Right cardiac atrium (tissue), 5 donors: ENCODE measurements around the gene DIP2C. TPM values are rescaled to one million over a fixed set of nuclear protein-coding genes. Genes with fewer than 3 reads are reported as not detected.

Experiments
- ATAC-seq, 2 donors: fragments of 200-7000 bp; cut with Tn5 transposase; one replicate each; pipeline versions ENCODE4 v1.8.0 to v1.9.1; 2020; ENCODE audit warnings: moderate library complexity in 2 of 2, mild to moderate bottlenecking in 1 of 2
- DNase-seq, 3 donors: peaks; one replicate each; pipeline ENCODE4 v3.0.0-alpha.2; 2020
- H3K27ac ChIP-seq: one replicate; pipeline ENCODE4 v1.5.1; 2013; ENCODE audit warnings: mild to moderate bottlenecking, low read length, control low read depth, moderate library complexity
- H3K27me3 ChIP-seq: one replicate; pipeline ENCODE4 v1.6.1; 2013; ENCODE audit not compliant: control insufficient read depth, insufficient read depth
- H3K4me1 ChIP-seq: one replicate; pipeline ENCODE4 v1.6.1; 2013; ENCODE audit warnings: low read length; ENCODE audit not compliant: control insufficient read depth, insufficient read depth
- H3K4me3 ChIP-seq: one replicate; pipeline ENCODE4 v1.5.1; 2013; ENCODE audit warnings: low read length, control low read depth
- H3K9me3 ChIP-seq: one replicate; pipeline ENCODE4 v1.6.1; 2013; ENCODE audit warnings: low read length; ENCODE audit not compliant: control insufficient read depth
- WGBS: extraction: QIAGEN DNeasy Blood & Tissue Kit; methylation state at CpG from one replicate; pipeline ENCODE4 v1.1.7; 2013; 5-methylcytosine and 5-hydroxymethylcytosine counted together
- intact Hi-C, 4 donors: fragments of 100-400 bp; cut with DNase I; formaldehyde crosslinking; loops; one replicate each; pipeline versions ENCODE4 v1.11.0 to v1.14.0; 2022 to 2023
- polyA plus RNA-seq: library from polyadenylated mRNA; stranded (reverse); fragments of 200-250 nt; gene quantifications from one replicate; pipeline ENCODE4 v1.2.3, GENCODE V29; 2013
- total RNA-seq, 4 donors: library from RNA; stranded (reverse); fragmentation: NEBNext Ultra II Directional; extraction: Animal tissue kit (Norgen Biotek cat#: 25700); gene quantifications; one replicate each; pipeline ENCODE4 v1.2.1, GENCODE V29; 2021
- donor health status: healthy with polysubstance abuse.
- donor health status: DM: no; HTN: yes; CAD: no.
- donor health status: DM: no; HTN: no; CAD: no.
- donor health status: DM: no; HTN: yes; CAD: no; lungs with severe emphysema.
- donor health status: DM: yes; HTN: yes; CAD: no.

Gene DIP2C
- total and polyA plus RNA-seq, 5 donors, result 7.9 to 31.5 (median 25.5) TPM

DNA sequence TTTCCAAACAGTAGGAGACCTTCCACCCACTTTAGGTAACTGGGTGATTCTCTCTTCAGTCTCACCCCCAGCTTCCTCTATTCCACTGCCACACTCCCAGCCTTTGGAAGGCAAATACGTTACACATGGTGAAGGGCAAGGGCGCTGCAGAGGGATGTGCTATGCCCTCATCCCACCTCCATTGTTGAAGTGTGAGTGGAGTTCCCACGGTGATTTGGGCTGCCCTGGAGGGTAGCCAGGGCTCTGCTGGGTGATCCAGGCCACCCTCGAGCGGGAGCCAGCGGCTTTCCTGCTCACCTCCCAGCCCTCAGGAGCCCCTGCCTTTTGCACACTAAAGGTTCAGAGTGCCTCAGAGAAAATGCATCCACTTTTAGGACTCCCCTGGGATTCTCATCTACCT, 373.1 kb downstream of the DIP2C start:
- H3K4me1 ChIP-seq, result no peaks in the 10 kb centered on the region
- ATAC-seq, result no peak
- WGBS, result 80% methylated on average over 6 of the region's 6 CpGs

DNA sequence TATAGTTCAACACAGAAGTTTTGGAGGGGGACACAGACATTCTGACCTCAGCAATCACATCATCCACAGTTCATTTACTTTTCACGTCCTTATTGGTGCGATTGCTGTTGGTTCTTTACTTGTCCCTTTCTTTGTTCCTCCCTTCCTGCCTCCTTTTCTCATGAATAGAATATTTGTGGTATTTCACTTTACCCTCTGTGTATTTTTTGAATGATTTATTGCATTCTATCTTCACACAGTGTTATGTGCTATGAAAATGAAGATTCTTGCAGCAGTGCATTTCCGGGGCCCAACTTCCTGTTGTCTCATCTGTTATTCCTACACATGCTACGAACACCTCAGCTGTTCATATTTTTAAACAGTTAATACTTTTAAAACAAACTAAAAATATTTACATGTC, 374.6 kb downstream of the DIP2C start:
- intact Hi-C loops, result no loop called here
- H3K27ac ChIP-seq, result no peak overlapping the region
- H3K4me1 ChIP-seq, result no peaks in the 10 kb centered on the region
- DNase-seq (no peak), ATAC-seq (no peak)
- no peaks in the 10 kb centered on the region for H3K27me3 ChIP-seq
- H3K9me3 ChIP-seq, result no peaks in the 10 kb centered on the region
- WGBS, result 85% methylated on average over 4 of the region's 4 CpGs
- H3K4me3 ChIP-seq, result no peak overlapping the region

More for the DNA sequence above, 373.1 kb downstream of the DIP2C start:
- no peak overlapping the region for H3K27ac ChIP-seq
- H3K4me3 ChIP-seq, result no peak overlapping the region
- H3K9me3 ChIP-seq, result no peaks in the 10 kb centered on the region
- intact Hi-C loops, result no loop called here
- DNase-seq, result no peak
- H3K27me3 ChIP-seq, result no peaks in the 10 kb centered on the region

DNA sequence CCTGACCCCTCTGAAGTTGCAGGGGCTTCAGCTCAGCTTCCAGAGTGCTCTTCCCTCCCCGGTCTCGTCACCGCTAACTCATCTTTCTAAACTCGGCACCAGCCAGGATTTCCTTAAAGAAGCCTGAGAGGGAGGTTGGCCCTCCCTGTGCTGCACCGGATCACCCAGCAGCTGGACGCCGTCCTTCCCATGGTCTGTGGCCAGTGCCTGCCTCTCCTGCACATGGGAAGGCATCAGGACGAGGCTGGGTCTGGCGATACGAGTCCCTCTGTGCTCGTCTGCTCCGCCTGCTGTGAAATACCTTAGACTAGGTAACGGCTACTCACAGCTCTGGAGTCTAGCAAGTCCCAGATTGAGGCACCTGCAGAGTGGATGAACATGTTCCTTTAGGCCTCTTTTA, 375.1 kb downstream of the DIP2C start:
- Histone ChIP-seq H3K4me3 (no peak overlapping the region), H3K9me3 (no peaks in the 10 kb centered on the region), H3K27me3 (no peaks in the 10 kb centered on the region), H3K27ac (no peak overlapping the region), H3K4me1 (no peaks in the 10 kb centered on the region)
- ATAC-seq (no peak), DNase-seq (no peak)
- 84% methylated on average over 13 of the region's 13 CpGs for WGBS
- intact Hi-C loops, result no loop called here

DNA sequence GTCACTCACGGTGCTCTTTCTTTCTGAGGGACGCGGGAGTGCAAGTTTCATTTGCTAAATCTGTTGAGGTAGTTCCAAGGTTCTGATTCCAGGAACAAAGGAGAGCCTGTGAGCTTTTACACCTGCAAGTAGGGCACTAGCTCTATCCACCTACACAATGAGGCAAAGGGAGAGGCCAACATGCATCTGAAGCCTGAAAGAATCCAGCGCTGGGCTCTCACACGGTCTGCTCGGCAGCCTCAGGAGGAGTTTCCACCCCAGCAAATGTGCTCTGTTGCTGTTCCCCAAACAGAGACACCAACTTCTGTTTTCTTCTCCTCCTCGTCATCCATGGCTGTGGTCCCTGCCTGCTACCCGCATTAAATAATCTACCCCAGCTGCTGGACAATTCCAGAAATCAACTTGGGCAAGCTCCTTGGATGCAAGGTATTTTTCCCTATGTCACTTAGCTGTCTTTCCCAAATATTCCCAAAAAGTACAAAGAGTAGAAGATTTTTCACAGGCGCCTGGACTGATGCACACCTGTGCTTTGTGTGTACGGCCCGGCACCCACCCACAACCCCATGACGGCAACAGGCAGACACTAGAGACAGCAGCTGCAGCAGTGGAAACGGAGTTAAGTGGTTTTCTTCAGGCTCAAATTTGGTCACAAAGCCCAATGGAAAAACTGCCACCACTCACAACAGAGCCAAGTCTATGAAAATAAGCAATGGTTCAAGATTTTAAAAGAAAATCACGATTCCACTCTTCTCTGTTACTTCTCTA, 377.4 kb downstream of the DIP2C start:
- ATAC-seq (no peak), DNase-seq (no peak)
- H3K27me3 ChIP-seq, result no peaks in the 10 kb centered on the region
- H3K4me3 ChIP-seq, result no peak overlapping the region
- intact Hi-C loops, result no loop called here
- 92% methylated on average over 14 of the region's 14 CpGs for WGBS
- no peaks in the 10 kb centered on the region for H3K9me3 ChIP-seq
- H3K4me1 ChIP-seq, result peaks cover 2% of the 10 kb centered on the region
- no peak overlapping the region for H3K27ac ChIP-seq

DNA sequence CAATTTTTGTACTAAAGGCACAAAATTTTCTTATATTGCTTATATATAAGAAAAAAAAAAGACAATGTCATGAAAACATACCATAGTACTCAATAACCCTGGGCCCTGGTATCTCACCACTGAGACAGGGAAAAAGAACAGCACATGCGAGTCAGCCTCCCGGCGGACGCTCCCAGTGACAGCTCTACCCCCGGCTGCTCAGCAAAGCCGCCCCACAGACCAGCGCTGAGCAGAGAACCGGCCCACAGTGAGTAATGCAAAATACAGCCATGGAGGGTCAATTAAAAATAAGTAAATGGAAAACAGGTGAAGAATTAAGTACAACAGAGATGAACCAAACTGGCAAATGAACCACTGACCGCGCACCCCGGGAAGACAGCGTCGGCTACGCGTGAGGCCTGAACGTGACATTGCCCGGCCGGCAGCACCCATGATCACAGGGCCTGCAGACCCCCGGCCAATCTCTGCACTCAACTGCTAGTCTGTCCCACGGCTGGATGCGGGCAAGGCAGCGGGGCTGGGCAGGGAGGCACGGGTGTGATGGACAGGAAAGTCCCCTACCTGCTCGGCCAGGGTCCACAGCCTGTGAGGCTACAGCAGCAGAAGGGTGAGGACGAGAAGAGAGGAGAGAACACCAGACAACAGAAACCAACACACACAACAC, 378.4 kb downstream of the DIP2C start:
- ATAC-seq (no peak), DNase-seq (no peak)
- Histone ChIP-seq H3K4me3 (no peak overlapping the region), H3K9me3 (no peaks in the 10 kb centered on the region), H3K27ac (no peak overlapping the region), H3K27me3 (no peaks in the 10 kb centered on the region), H3K4me1 (peaks cover 6% of the 10 kb centered on the region)
- intact Hi-C loops, result no loop called here
- 97% methylated on average over 25 of the region's 25 CpGs for WGBS

DNA sequence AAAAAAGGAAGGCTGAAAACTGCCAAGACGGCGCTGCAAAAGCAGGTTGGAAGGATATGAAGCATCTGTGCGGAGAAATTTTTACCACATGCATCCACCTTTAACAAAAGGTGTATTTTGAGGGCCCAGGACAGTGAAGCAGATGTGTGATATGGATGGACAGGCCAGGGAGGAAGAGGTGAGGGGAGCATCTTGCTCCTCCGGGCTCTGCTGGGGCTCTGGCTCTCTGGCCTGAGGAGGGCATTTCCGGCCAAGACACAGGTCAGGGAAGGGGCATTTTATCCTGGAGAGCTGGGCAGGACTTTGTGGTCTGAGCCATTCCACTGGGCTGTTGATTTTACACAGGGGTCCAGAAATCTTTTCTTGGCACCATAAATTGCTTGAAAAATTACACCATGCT, 379.1 kb downstream of the DIP2C start:
- no peaks in the 10 kb centered on the region for H3K27me3 ChIP-seq
- intact Hi-C loops, result no loop called here
- peaks cover 6% of the 10 kb centered on the region for H3K4me1 ChIP-seq
- H3K9me3 ChIP-seq, result no peaks in the 10 kb centered on the region
- DNase-seq, result no peak
- H3K27ac ChIP-seq, result no peak overlapping the region
- no peak overlapping the region for H3K4me3 ChIP-seq
- WGBS, result 83% methylated on average over 5 of the region's 5 CpGs
- ATAC-seq, result no peak

DNA sequence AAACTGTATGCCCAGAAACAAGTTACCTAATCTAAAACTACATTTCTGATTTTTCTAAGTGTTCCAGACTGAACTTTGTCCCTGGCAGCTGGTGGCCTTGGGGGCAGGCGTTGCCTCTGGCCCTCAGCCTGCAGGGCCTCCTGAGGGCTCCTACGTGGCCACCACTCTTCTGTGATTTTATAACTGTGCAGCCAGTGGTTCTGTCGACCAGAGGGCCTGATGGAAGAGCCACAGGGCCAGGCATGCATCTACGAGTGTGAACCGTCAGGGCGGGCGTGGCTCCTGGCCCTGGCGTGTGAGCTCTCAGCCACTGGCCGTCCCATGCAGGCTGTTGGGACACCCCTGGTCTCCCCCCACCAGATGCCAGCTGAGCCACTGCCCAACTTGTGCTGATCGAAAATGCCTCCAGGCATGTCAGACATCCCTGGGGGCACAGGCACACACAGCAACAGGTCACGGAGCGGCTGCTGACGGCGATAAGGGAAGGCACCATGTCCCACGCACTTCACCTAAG, 380.8 kb downstream of the DIP2C start:
- no peaks in the 10 kb centered on the region for H3K27me3 ChIP-seq
- no peaks in the 10 kb centered on the region for H3K9me3 ChIP-seq
- intact Hi-C loops, result no loop called here
- ATAC-seq (peak; percentile 54 to 75), DNase-seq (peak; percentile 47 to 70 (median 68))
- H3K4me1 ChIP-seq, result peaks cover 6% of the 10 kb centered on the region
- 62% methylated on average over 15 of the region's 15 CpGs for WGBS
- no peak overlapping the region for H3K4me3 ChIP-seq
- no peak overlapping the region for H3K27ac ChIP-seq

DNA sequence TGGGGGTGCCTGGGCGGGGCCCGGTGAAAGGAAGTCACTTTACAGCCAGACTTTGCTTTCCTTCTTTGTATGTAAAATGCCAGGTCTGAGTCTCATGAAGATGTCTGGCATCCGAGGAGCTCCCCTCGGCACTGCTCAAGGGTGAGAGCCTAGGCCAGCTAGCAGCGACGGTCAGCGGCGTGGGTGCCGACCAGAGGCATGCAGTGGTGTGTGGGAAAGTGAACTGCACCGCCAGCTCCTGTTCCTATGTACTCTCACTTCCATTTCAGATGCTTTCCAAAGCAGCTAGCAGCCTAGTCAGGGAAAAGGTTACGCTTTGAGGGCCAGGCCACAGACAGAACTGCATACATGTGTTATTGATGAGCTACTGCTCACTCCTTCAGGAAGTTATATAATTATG, 381.4 kb downstream of the DIP2C start:
- Histone ChIP-seq H3K9me3 (no peaks in the 10 kb centered on the region), H3K27me3 (no peaks in the 10 kb centered on the region), H3K4me1 (peaks cover 6% of the 10 kb centered on the region), H3K4me3 (no peak overlapping the region), H3K27ac (no peak overlapping the region)
- WGBS, result 90% methylated on average over 11 of the region's 11 CpGs
- DNase-seq (no peak), ATAC-seq (no peak)
- intact Hi-C loops, result no loop called here

DNA sequence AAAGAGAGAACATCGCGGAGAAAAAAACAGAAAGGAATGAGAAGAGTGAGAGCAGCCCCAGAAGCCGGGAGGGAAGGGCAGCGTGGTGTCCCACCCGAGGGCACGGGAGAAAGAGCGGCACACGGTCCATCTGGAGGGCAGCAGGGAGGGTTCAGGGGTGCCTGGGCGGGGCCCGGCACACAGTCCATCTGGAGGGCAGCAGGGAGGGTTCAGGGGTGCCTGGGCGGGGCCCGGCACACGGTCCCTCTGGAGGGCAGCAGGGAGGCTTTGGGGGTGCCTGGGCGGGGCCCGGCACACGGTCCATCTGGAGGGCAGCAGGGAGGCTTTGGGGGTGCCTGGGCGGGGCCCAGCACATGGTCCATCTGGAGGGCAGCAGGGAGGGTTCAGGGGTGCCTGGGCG, 381.8 kb downstream of the DIP2C start:
- Histone ChIP-seq H3K27ac (no peak overlapping the region), H3K4me3 (no peak overlapping the region), H3K4me1 (peaks cover 6% of the 10 kb centered on the region), H3K27me3 (no peaks in the 10 kb centered on the region), H3K9me3 (no peaks in the 10 kb centered on the region)
- WGBS, result 92% methylated on average over 18 of the region's 18 CpGs
- ATAC-seq, result no peak
- no peak for DNase-seq
- intact Hi-C loops, result no loop called here

DNA sequence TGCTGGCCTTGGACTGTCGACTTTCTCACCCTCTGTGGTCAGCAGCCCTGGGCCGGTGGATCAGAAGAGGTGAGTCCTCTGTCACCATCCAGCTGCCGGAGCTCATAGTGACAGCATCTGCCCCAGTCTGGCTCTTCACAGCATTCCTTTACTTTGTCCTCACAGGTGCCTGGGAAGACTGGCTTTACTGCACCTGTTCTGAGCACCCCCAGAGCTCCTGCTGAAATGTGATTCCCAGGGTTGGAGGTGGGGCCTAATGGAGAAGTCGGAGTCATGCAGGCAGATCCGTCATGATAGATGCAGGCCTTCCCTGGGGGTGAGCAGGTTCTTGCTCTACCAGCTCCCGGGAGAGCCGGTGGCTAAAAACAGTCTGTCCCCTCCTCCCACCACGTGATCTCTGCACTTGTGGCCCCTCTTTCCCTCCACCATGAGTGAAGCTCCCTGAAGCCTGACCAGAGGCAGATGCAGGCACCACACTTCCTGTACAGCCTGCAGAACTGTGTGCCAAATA, 382.7 kb downstream of the DIP2C start:
- DNase-seq (no peak), ATAC-seq (no peak)
- no peak overlapping the region for H3K4me3 ChIP-seq
- intact Hi-C loops, result no loop called here
- H3K27ac ChIP-seq, result no peak overlapping the region
- H3K27me3 ChIP-seq, result no peaks in the 10 kb centered on the region
- no peaks in the 10 kb centered on the region for H3K9me3 ChIP-seq
- peaks cover 6% of the 10 kb centered on the region for H3K4me1 ChIP-seq
- 60% methylated on average over 8 of the region's 8 CpGs for WGBS

DNA sequence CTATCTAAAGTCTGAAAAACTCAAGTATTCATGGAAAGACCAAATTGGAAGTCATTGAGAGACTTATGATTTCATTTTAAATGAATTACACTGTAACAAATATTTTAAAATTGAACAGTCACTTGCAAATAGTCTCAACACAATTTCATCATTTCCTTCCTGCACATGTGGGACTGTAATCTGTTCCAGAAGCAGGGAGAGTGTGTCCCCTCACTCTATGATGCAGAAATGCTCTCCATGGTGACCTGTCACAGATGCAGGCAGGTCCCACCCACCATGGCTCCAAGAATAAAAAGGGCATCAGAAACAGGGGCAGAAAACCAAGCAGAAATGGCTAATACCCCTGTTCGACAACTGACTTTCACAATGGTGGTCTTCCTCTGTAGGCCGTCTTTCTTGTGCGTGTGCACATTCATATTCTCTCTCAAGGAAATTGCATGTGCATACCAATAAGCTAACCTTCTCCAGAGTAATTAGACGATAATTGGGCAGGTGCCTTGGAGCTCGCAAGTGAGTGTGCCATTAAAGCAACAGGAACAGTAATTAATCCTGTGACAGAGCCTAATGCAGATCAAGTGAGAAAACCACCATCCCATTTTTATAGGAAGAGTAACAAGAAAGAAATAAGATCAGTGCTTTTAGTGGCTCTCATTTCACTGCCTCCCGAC, 383.3 kb downstream of the DIP2C start:
- DNase-seq, result no peak
- WGBS, result 81% methylated on average over 6 of the region's 6 CpGs
- intact Hi-C loops, result no loop called here
- ATAC-seq, result no peak
- H3K9me3 ChIP-seq, result no peaks in the 10 kb centered on the region
- no peak overlapping the region for H3K4me3 ChIP-seq
- H3K27ac ChIP-seq, result no peak overlapping the region
- H3K27me3 ChIP-seq, result no peaks in the 10 kb centered on the region
- H3K4me1 ChIP-seq, result peaks cover 6% of the 10 kb centered on the region
